HepG2 (cell line): Measurements from ENCODE around the gene CDC42BPG. TPM values are rescaled to one million over a fixed set of nuclear protein-coding genes. Genes with fewer than 3 reads are reported as not detected.

Experiments used
- AKAP8 ChIP-seq: sonication (generic); formaldehyde crosslinking; IDR thresholded peaks from 2 replicates; pipeline ENCODE4 v1.5.1; 2020; ENCODE audit warnings: mild to moderate bottlenecking, missing genetic modification reagents
- ATF4 ChIP-seq, 2 experiments: fragments of 450-650 bp in 1 of 2; sonication (generic) in 1 of 2; formaldehyde crosslinking; IDR thresholded peaks; 2 replicates each; pipeline versions ENCODE4 v1.5.0 to v1.8.0; 2020 to 2022; ENCODE audit warnings: mild to moderate bottlenecking in 1 of 2, missing genetic modification reagents in 1 of 2
- GPN1 ChIP-seq: sonication (generic); formaldehyde crosslinking; IDR thresholded peaks from 2 replicates; pipeline ENCODE4 v1.5.1; 2020; ENCODE audit warnings: missing genetic modification reagents, borderline replicate concordance
- HDAC1 ChIP-seq: sonication (generic); formaldehyde crosslinking; IDR thresholded peaks from 2 replicates; pipeline ENCODE4 v1.5.1; 2020; ENCODE audit warnings: mild to moderate bottlenecking, missing genetic modification reagents
- HINFP ChIP-seq: sonication (generic); formaldehyde crosslinking; IDR thresholded peaks from 2 replicates; pipeline ENCODE4 v1.4.0; 2020; ENCODE audit warnings: low read depth, mild to moderate bottlenecking, missing genetic modification reagents
- HIVEP1 ChIP-seq: sonication (generic); formaldehyde crosslinking; IDR thresholded peaks from 2 replicates; pipeline ENCODE4 v1.4.0; 2020; ENCODE audit warnings: mild to moderate bottlenecking, missing genetic modification reagents
- IRF9 ChIP-seq: sonication (generic); formaldehyde crosslinking; IDR thresholded peaks from 2 replicates; pipeline ENCODE4 v1.8.0; 2022; ENCODE audit warnings: missing genetic modification reagents, mild to moderate bottlenecking, borderline replicate concordance
- KLF12 ChIP-seq: sonication (generic); formaldehyde crosslinking; IDR thresholded peaks from 2 replicates; pipeline ENCODE4 v1.4.0; 2020; ENCODE audit warnings: missing genetic modification reagents, borderline replicate concordance
- MAFG ChIP-seq: sonication (generic); formaldehyde crosslinking; IDR thresholded peaks from 2 replicates; pipeline ENCODE4 v1.5.1; 2020; ENCODE audit warnings: mild to moderate bottlenecking, missing genetic modification reagents
- PLRG1 ChIP-seq: fragments of 450-650 bp; conservative IDR thresholded peaks from 2 replicates; pipeline ENCODE4 v1.6.1; 2016
- SAFB2 ChIP-seq: sonication (generic); formaldehyde crosslinking; IDR thresholded peaks from 2 replicates; pipeline ENCODE4 v1.5.1; 2020; ENCODE audit warnings: missing genetic modification reagents, low read depth, mild to moderate bottlenecking, borderline replicate concordance
- SMAD1 ChIP-seq: sonication (generic); formaldehyde crosslinking; IDR thresholded peaks from 2 replicates; pipeline ENCODE4 v1.4.0; 2020; ENCODE audit warnings: missing genetic modification reagents, low read depth, mild to moderate bottlenecking, borderline replicate concordance
- SMAD3 ChIP-seq: sonication (generic); formaldehyde crosslinking; IDR thresholded peaks from 2 replicates; pipeline ENCODE4 v1.4.0; 2020; ENCODE audit warnings: missing genetic modification reagents
- SMARCC2 ChIP-seq: fragments of 450-650 bp; IDR thresholded peaks from 2 replicates; pipeline ENCODE4 v1.6.1; 2017; ENCODE audit warnings: antibody characterized with exemption, mild to moderate bottlenecking
- ZFP82 ChIP-seq: sonication (generic); formaldehyde crosslinking; IDR thresholded peaks from 2 replicates; pipeline ENCODE4 v1.5.1; 2020; ENCODE audit warnings: mild to moderate bottlenecking, missing genetic modification reagents, borderline replicate concordance
- ZNF317 ChIP-seq: sonication (generic); formaldehyde crosslinking; IDR thresholded peaks from 2 replicates; pipeline ENCODE4 v1.5.0; 2020; ENCODE audit warnings: mild to moderate bottlenecking, missing genetic modification reagents
- ZNF318 ChIP-seq: sonication (generic); formaldehyde crosslinking; IDR thresholded peaks from 2 replicates; pipeline ENCODE4 v1.4.0; 2020; ENCODE audit warnings: mild to moderate bottlenecking, missing genetic modification reagents
- polyA plus RNA-seq, 8 experiments: library from polyadenylated mRNA; depleted of rRNA in 3 of 8; stranded (reverse) in 7 of 8; unstranded in 1 of 8; fragments of >200 nt; fragmentation: Illumina TruSeq in 4 of 8; extraction: Trizol in 4 of 8; gene quantifications; 2 replicates each; pipeline versions ENCODE4 v1.2.1 to v1.2.3, GENCODE V29; 2011 to 2016; ENCODE audit warnings: low read depth in 4 of 8, missing spikeins in 1 of 8, mixed read lengths in 1 of 8; ENCODE audit not compliant: insufficient read depth in 1 of 8
- total RNA-seq, 5 experiments: library from RNA; depleted of rRNA; stranded (reverse); fragments of >200 nt; fragmentation: Illumina TruSeq; extraction: Trizol; gene quantifications; 2 replicates each; pipeline ENCODE4 v1.2.3, GENCODE V29; 2016; ENCODE audit warnings: low read depth in 1 of 5

The CDC42BPG gene
- total and polyA plus RNA-seq, 2 of the 13 experiments (the other 11 are each of a cell fraction or from before 2014, with no cell fraction given): 0.55 to 1.4 TPM

GRCh38 chr11:64877390-64878222 lies 33.2 kb upstream of the CDC42BPG start (continued):
- TF ChIP-seq ATF4 (CRISPR knock-in tag; IDR thresholded peaks at IDR 0.05) (no peak), ZNF318 (CRISPR knock-in tag) (no peak), PLRG1 (no peak), GPN1 (no peak), AKAP8 (CRISPR knock-in tag) (peak; percentile 5; the same call in 1 of the 2 replicates), HIVEP1 (no peak), ZNF317 (0 out of 2 replicates have a peak, but pooled peaks have one; percentile 17), MAFG (0 out of 2 replicates have a peak, but pooled peaks have one; percentile 9), SMAD3 (no peak), ZFP82 (CRISPR knock-in tag) (0 out of 2 replicates have a peak, but pooled peaks have one; percentile 76), HINFP (no peak), SAFB2 (CRISPR knock-in tag) (0 out of 2 replicates have a peak, but pooled peaks have one; percentile 11), SMAD1 (CRISPR knock-in tag) (0 out of 2 replicates have a peak, but pooled peaks have one; percentile 54), SMARCC2 (no peak), KLF12 (CRISPR knock-in tag) (0 out of 2 replicates have a peak, but pooled peaks have one; percentile 11), HDAC1 (CRISPR knock-in tag) (peak; percentile 8; the same call in 1 of the 2 replicates), IRF9 (CRISPR knock-in tag) (no peak)
